Gastrocnemius medialis (tissue), 4 donors: ENCODE measurements around the gene NACA2. TPM values are rescaled to one million over a fixed set of nuclear protein-coding genes. Genes with fewer than 3 reads are reported as not detected.

Experiments used
- ATAC-seq, 2 donors: fragments of 150-250 bp; one replicate each; pipeline ENCODE4 v1.9.1; 2016
- DNase-seq, 2 donors: peaks; one replicate each; pipeline ENCODE4 v3.0.0-alpha.2; 2019
- H3K27ac ChIP-seq, 4 donors: fragments of 200-600 bp; sonication (generic); 1 replicate in 1 of 4; 2 replicates in 3 of 4; pipeline ENCODE4 v1.5.1; 2016 to 2018; ENCODE audit warnings: mild to moderate bottlenecking in 2 of 4, moderate library complexity in 1 of 4
- H3K27me3 ChIP-seq, 3 donors: fragments of 200-600 bp; sonication (generic) in 2 of 3; 1 replicate in 1 of 3; 2 replicates in 2 of 3; pipeline versions ENCODE4 v1.5.1 to v1.6.0; 2016 to 2019; ENCODE audit warnings: mild to moderate bottlenecking in 1 of 3, moderate library complexity in 1 of 3
- H3K36me3 ChIP-seq, 2 donors: fragments of 200-600 bp; sonication (generic) in 1 of 2; one replicate each; pipeline ENCODE4 v1.5.1; 2017 to 2018
- H3K4me1 ChIP-seq, 2 donors: fragments of 200-600 bp; sonication (generic) in 1 of 2; one replicate each; pipeline ENCODE4 v1.5.1; 2016 to 2017; ENCODE audit warnings: mild to moderate bottlenecking in 2 of 2
- H3K4me3 ChIP-seq, 4 donors: fragments of 200-600 bp; sonication (generic) in 3 of 4; 1 replicate in 1 of 4; 2 replicates in 3 of 4; pipeline ENCODE4 v1.5.1; 2016 to 2019; ENCODE audit warnings: mild to moderate bottlenecking in 2 of 4
- H3K9me3 ChIP-seq, 3 donors: fragments of 200-600 bp; sonication (generic) in 2 of 3; 1 replicate in 1 of 3; 2 replicates in 2 of 3; pipeline ENCODE4 v1.5.1; 2016 to 2019
- POLR2A ChIP-seq, 2 donors: fragments of 450-650 bp; IDR thresholded peaks; one replicate each; pipeline ENCODE4 v1.6.1; 2017; ENCODE audit warnings: antibody characterized with exemption in 2 of 2, mild to moderate bottlenecking in 2 of 2, moderate library complexity in 2 of 2
- in situ Hi-C, 4 donors: fragments of 200-750 bp; cut with MboI; loops; one replicate each; pipeline versions ENCODE4 v1.15.0 to v1.8.0; 2017; ENCODE audit warnings: low sequenced_read_pairs in 4 of 4
- intact Hi-C: fragments of 100-400 bp; cut with DNase I; formaldehyde crosslinking; loops from one replicate; pipeline ENCODE4 v1.15.1; 2023; ENCODE audit warnings: low total_unique reads
- total RNA-seq, 4 donors: library from RNA; depleted of rRNA; stranded (reverse); fragments of >200 nt; gene quantifications; one replicate each; pipeline versions ENCODE4 v1.1.0 to v1.2.3, GENCODE V29; 2016
- TF ChIP-seq, protein P1 (sequence below), 5 experiments: fragments of 450-650 bp in 3 of 5; fragments of 200-600 bp in 2 of 5; sonication (generic) in 2 of 5; IDR thresholded peaks in 4 of 5; conservative IDR thresholded peaks in 1 of 5; 1 replicate in 4 of 5; 2 replicates in 1 of 5; pipeline ENCODE4 v1.5.1; 2016 to 2019; ENCODE audit warnings: antibody characterized with exemption in 5 of 5, mild to moderate bottlenecking in 3 of 5, moderate library complexity in 3 of 5

NACA2 gene
- total RNA-seq, 4 donors from 2014 or later: not detected

- H3K27me3 ChIP-seq: peaks cover 0 to 7% (median 0%) of the 10 kb centered on the region in 3 donors
- no peak for ATAC-seq
- no peak for TF ChIP-seq POLR2A (IDR thresholded peaks at IDR 0.05)
- TF ChIP-seq, protein P1, sequence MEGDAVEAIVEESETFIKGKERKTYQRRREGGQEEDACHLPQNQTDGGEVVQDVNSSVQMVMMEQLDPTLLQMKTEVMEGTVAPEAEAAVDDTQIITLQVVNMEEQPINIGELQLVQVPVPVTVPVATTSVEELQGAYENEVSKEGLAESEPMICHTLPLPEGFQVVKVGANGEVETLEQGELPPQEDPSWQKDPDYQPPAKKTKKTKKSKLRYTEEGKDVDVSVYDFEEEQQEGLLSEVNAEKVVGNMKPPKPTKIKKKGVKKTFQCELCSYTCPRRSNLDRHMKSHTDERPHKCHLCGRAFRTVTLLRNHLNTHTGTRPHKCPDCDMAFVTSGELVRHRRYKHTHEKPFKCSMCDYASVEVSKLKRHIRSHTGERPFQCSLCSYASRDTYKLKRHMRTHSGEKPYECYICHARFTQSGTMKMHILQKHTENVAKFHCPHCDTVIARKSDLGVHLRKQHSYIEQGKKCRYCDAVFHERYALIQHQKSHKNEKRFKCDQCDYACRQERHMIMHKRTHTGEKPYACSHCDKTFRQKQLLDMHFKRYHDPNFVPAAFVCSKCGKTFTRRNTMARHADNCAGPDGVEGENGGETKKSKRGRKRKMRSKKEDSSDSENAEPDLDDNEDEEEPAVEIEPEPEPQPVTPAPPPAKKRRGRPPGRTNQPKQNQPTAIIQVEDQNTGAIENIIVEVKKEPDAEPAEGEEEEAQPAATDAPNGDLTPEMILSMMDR (IDR thresholded peaks at IDR 0.05 in 4 of 5, conservative IDR thresholded peaks at IDR 0.05 in 1 of 5): no peak
- no peaks in the 10 kb centered on the region for H3K9me3 ChIP-seq
- no peak overlapping the region for H3K27ac ChIP-seq
- no peak overlapping the region for H3K4me3 ChIP-seq
- no peaks in the 10 kb centered on the region for H3K36me3 ChIP-seq
- no peaks in the 10 kb centered on the region for H3K4me1 ChIP-seq
- DNase-seq: no peak
- in situ Hi-C loops (no loop called here), intact Hi-C loops (no loop called here)
Measured at GRCh38 chr17:61581611-61582349, 9.2 kb downstream of the NACA2 start.

GRCh38 chr17:61580502-61580901 lies 10.5 kb downstream of the NACA2 start:
- intact Hi-C loops: no loop called here
- no peak for ATAC-seq
- TF ChIP-seq, protein P1 (IDR thresholded peaks at IDR 0.05 in 4 of 5, conservative IDR thresholded peaks at IDR 0.05 in 1 of 5): no peak
- no peak for TF ChIP-seq POLR2A (IDR thresholded peaks at IDR 0.05)
- DNase-seq: no peak
- Histone ChIP-seq H3K27me3 (peaks cover 0 to 7% (median 0%) of the 10 kb centered on the region in 3 donors), H3K27ac (no peak overlapping the region), H3K36me3 (no peaks in the 10 kb centered on the region), H3K4me3 (no peak overlapping the region), H3K9me3 (no peaks in the 10 kb centered on the region), H3K4me1 (no peaks in the 10 kb centered on the region)
- in situ Hi-C loops: no loop called here

DNA sequence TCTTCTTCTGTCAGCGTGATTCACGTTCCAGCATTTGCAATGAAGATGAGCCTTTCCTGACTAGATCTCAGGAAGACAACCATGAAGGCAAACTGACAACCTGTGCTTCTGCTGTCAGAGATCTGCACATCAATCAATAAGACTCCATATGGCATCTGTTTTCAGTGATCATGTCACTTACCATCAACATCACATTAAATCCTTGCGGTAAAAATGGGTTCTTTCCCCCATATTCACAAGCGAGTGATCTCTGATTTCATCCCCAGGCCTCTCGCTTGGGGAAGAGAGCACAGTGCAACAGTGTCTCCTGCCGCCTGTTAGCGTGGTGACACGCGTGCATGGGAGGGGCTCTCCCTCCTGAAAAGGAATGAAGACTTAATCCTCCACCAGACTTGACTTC lies 11.1 kb downstream of the NACA2 start:
- DNase-seq (no peak), ATAC-seq (no peak)
- intact Hi-C loops: no loop called here
- H3K4me3 ChIP-seq: no peak overlapping the region
- H3K27ac ChIP-seq: no peak overlapping the region
- no peak for TF ChIP-seq POLR2A (IDR thresholded peaks at IDR 0.05)
- TF ChIP-seq, protein P1 (IDR thresholded peaks at IDR 0.05 in 4 of 5, conservative IDR thresholded peaks at IDR 0.05 in 1 of 5): no peak
- no peaks in the 10 kb centered on the region for H3K36me3 ChIP-seq
- no peaks in the 10 kb centered on the region for H3K4me1 ChIP-seq
- H3K27me3 ChIP-seq: peaks cover 0 to 7% (median 0%) of the 10 kb centered on the region in 3 donors
- in situ Hi-C loops: no loop called here
- H3K9me3 ChIP-seq: no peaks in the 10 kb centered on the region

DNA sequence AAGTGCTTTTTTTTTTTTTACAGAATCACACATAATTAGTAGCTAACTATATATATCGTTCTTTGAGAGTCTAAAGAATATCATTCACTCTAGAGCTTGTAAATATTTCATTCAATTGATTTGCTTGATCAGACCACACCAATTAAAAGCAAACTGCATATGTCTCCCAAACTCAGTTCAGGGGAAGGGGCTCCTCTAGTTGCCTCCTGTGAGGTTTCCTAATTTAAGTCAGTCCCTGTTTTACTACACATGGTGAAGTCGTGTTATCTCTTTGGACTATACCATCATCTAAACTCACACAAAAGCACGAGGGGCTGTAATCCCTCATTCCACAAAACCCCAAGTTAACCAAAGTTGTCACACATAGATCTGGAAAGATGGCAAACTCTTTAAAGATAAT lies 11.7 kb downstream of the NACA2 start:
- DNase-seq: no peak
- intact Hi-C loops (no loop called here), in situ Hi-C loops (no loop called here)
- Histone ChIP-seq H3K4me3 (no peak overlapping the region), H3K36me3 (no peaks in the 10 kb centered on the region), H3K4me1 (no peaks in the 10 kb centered on the region), H3K27ac (no peak overlapping the region), H3K9me3 (no peaks in the 10 kb centered on the region), H3K27me3 (peaks cover 0 to 7% (median 0%) of the 10 kb centered on the region in 3 donors)
- ATAC-seq: no peak
- TF ChIP-seq POLR2A (IDR thresholded peaks at IDR 0.05): no peak
- TF ChIP-seq, protein P1 (IDR thresholded peaks at IDR 0.05 in 4 of 5, conservative IDR thresholded peaks at IDR 0.05 in 1 of 5): no peak
